KMS-11 (cell line): Measurements from ENCODE around the gene LTB4R.
A peak's percentile ranks its signal among the peaks of the same experiment; 100 is the strongest.

Experiments used
- H2AFZ ChIP-seq: fragments of 200-600 bp; sonication (generic); 2 replicates; pipeline ENCODE4 v1.6.1; 2016; ENCODE audit warnings: antibody characterized with exemption, mixed run types, low read depth
- H3K27ac ChIP-seq: fragments of 200-600 bp; sonication (generic); 2 replicates; pipeline ENCODE4 v1.6.1; 2016; ENCODE audit warnings: mild to moderate bottlenecking, mixed run types
- H3K27me3 ChIP-seq: fragments of 200-600 bp; sonication (generic); 2 replicates; pipeline ENCODE4 v1.6.1; 2017; ENCODE audit warnings: mild to moderate bottlenecking, low read depth, mixed run types, moderate library complexity; ENCODE audit not compliant: insufficient read depth
- H3K36me3 ChIP-seq: fragments of 200-600 bp; sonication (generic); 2 replicates; pipeline ENCODE4 v1.6.1; 2017; ENCODE audit warnings: mild to moderate bottlenecking, mixed run types; ENCODE audit not compliant: insufficient read depth
- H3K4me1 ChIP-seq: fragments of 200-600 bp; sonication (generic); 2 replicates; pipeline ENCODE4 v1.6.1; 2016; ENCODE audit warnings: mild to moderate bottlenecking, low read depth, mixed run types; ENCODE audit not compliant: poor library complexity, severe bottlenecking
- H3K4me2 ChIP-seq: fragments of 200-600 bp; sonication (generic); 2 replicates; pipeline ENCODE4 v1.7.0; 2016; ENCODE audit warnings: mild to moderate bottlenecking, mixed run types
- H3K4me3 ChIP-seq: fragments of 200-600 bp; sonication (generic); IDR thresholded peaks from 2 replicates; pipeline ENCODE4 v1.6.1; 2017; ENCODE audit warnings: low read depth, low read length, mixed read lengths; ENCODE audit not compliant: insufficient read depth
- H3K79me2 ChIP-seq: fragments of 200-600 bp; sonication (generic); 2 replicates; pipeline ENCODE4 v1.6.1; 2016; ENCODE audit warnings: low read depth, mixed run types; ENCODE audit not compliant: insufficient read depth
- H3K9ac ChIP-seq: fragments of 200-600 bp; sonication (generic); 2 replicates; pipeline ENCODE4 v1.6.1; 2016; ENCODE audit warnings: mild to moderate bottlenecking, mixed run types
- H4K20me1 ChIP-seq: fragments of 200-600 bp; sonication (generic); 2 replicates; pipeline ENCODE4 v1.6.1; 2016; ENCODE audit warnings: mild to moderate bottlenecking, mixed run types; ENCODE audit not compliant: insufficient read depth
- CTCF ChIP-seq: fragments of 200-600 bp; sonication (generic); conservative IDR thresholded peaks from 2 replicates; pipeline ENCODE4 v1.6.1; 2017; ENCODE audit warnings: low read depth, mild to moderate bottlenecking, antibody characterized with exemption, low read length, moderate library complexity, mixed read lengths

The LTB4R gene

GRCh38 chr14:24310646-24311604 lies at the start of gene LTB4R:
Gene LTB4R, plus strand, starts transcription at chr14:24311502. Its CDS starts 4,150 bp downstream, at chr14:24315652.
- peak; percentile 18; the same call in 1 of the 2 replicates for TF ChIP-seq CTCF
- peak within 1 kb of the TSS; percentile 77 for H3K9ac ChIP-seq
- no peaks in the 10 kb centered on the region for H3K36me3 ChIP-seq
- H3K4me2 ChIP-seq = peak within 1 kb of the TSS; percentile 91
- peaks cover 9% of the 10 kb centered on the region; the same call in 1 of the 2 replicates for H3K79me2 ChIP-seq
- H3K4me3 ChIP-seq = no peak within 1 kb of the TSS
- H3K4me1 ChIP-seq = peaks cover 37% of the 10 kb centered on the region
- H2AFZ ChIP-seq = peak within 1 kb of the TSS; percentile 34
- no peaks in the 10 kb centered on the region for H4K20me1 ChIP-seq
- no peaks in the 10 kb centered on the region for H3K27me3 ChIP-seq
- H3K27ac ChIP-seq = peak within 1 kb of the TSS; percentile 80

GRCh38 chr14:24261969-24262327 lies 49.4 kb upstream of the LTB4R start:
- no peak for TF ChIP-seq CTCF

GRCh38 chr14:24262821-24263733 lies 48.2 kb upstream of the LTB4R start, which contains the start of gene TGM1:
Gene TGM1, minus strand, starts transcription at chr14:24263177. Its CDS starts 825 bp downstream, at chr14:24262352.
- H3K36me3 ChIP-seq = no peaks in the 10 kb centered on the region
- H3K4me3 ChIP-seq = no peak within 1 kb of the TSS
- H3K27ac ChIP-seq = no peak within 1 kb of the TSS
- TF ChIP-seq CTCF = no peak
- H3K79me2 ChIP-seq = no peaks in the 10 kb centered on the region
- H3K4me1 ChIP-seq = no peaks in the 10 kb centered on the region
- H3K9ac ChIP-seq = no peak within 1 kb of the TSS
- H3K4me2 ChIP-seq = no peak within 1 kb of the TSS
- H2AFZ ChIP-seq = no peak within 1 kb of the TSS
- H3K27me3 ChIP-seq = no peaks in the 10 kb centered on the region
- no peaks in the 10 kb centered on the region for H4K20me1 ChIP-seq

More at GRCh38 chr14:24261969-24262327, 49.4 kb upstream of the LTB4R start:
- H4K20me1 ChIP-seq = no peaks in the 10 kb centered on the region
- H3K27me3 ChIP-seq = no peaks in the 10 kb centered on the region
- H3K4me2 ChIP-seq = no peak overlapping the region
- no peaks in the 10 kb centered on the region for H3K4me1 ChIP-seq
- H3K4me3 ChIP-seq = no peak overlapping the region
- H2AFZ ChIP-seq = no peak overlapping the region
- H3K27ac ChIP-seq = no peak overlapping the region
- H3K9ac ChIP-seq = no peak overlapping the region
- no peaks in the 10 kb centered on the region for H3K36me3 ChIP-seq
- no peaks in the 10 kb centered on the region for H3K79me2 ChIP-seq

DNA sequence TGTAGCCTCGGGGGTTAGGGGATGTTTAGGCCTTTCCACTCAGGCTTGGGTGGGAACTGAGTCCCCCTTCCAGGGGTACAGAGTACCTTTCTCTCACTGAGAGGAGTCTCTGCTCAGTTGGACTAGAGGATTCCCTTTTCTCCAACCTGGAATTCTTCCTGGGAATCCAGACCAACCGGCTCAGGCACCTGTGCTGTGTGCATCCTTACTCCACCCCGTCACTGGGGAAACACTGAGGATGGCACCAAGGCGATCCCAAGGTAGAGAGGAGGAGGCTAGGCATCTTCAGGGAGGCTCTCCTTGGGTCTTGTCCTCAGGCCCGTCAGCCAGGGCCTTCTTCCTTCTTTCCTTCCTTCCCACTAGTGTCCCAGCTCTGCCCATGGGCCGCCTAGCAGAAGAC lies 47.5 kb upstream of the LTB4R start:
- Histone ChIP-seq H3K79me2 (no peaks in the 10 kb centered on the region), H3K4me1 (no peaks in the 10 kb centered on the region), H4K20me1 (no peaks in the 10 kb centered on the region), H3K9ac (no peak overlapping the region), H3K4me2 (no peak overlapping the region), H3K4me3 (no peak overlapping the region), H3K36me3 (no peaks in the 10 kb centered on the region), H2AFZ (no peak overlapping the region), H3K27ac (no peak overlapping the region), H3K27me3 (no peaks in the 10 kb centered on the region)
- TF ChIP-seq CTCF = no peak
